Uterus (tissue), 2 donors: ENCODE results near the gene ME1.

Source experiments
- CTCF ChIP-seq, 4 experiments: fragments of 200-600 bp in 2 of 4; fragments of 450-650 bp in 2 of 4; sonication (generic) in 2 of 4; IDR thresholded peaks; one replicate each; pipeline ENCODE4 v1.5.1; 2016 to 2019; ENCODE audit warnings: antibody characterized with exemption in 4 of 4, mild to moderate bottlenecking in 2 of 4, moderate library complexity in 1 of 4
- POLR2A ChIP-seq, 2 donors: fragments of 450-650 bp; IDR thresholded peaks; one replicate each; pipeline ENCODE4 v1.6.1; 2016; ENCODE audit warnings: antibody characterized with exemption in 2 of 2, mild to moderate bottlenecking in 1 of 2, moderate library complexity in 1 of 2

DNA sequence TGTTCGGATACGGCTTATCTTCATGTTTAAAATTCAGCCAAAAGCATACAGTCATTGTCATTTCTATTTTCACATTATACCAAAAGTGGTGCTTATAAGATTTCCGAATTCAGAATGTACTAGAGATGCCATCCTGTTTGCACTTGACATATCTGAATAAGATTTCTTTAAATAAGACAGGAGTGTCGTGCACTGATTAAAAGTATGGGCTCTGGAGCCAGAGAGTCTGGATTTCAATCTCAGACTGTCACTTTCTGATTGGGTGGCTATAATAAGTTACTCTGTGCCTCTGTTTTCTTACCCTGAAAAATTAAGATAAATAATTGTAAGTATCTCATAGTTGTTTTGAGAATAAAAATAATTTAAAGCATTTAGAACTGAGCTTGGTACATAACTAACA lies 144.9 kb downstream of the ME1 start:
- TF ChIP-seq POLR2A (IDR thresholded peaks at IDR 0.05) (no peak), CTCF (IDR thresholded peaks at IDR 0.05) (no peak)
